GM19043 (cell line): ENCODE results near the gene AGAP1.
A peak's percentile ranks its signal among the peaks of the same experiment; 100 is the strongest.
"Not testable (repeated sequence)": the region's sequence is repeated elsewhere in the genome, so short reads cannot be mapped to it uniquely, and the experiment has no call there.

ENCODE experiments used
- ATAC-seq: cut with Tn5 transposase; IDR thresholded peaks from one replicate; pipeline ENCODE4 v1.9.1; 2021; ENCODE audit warnings: low read depth; ENCODE audit not compliant: unreplicated experiment

Gene AGAP1

DNA sequence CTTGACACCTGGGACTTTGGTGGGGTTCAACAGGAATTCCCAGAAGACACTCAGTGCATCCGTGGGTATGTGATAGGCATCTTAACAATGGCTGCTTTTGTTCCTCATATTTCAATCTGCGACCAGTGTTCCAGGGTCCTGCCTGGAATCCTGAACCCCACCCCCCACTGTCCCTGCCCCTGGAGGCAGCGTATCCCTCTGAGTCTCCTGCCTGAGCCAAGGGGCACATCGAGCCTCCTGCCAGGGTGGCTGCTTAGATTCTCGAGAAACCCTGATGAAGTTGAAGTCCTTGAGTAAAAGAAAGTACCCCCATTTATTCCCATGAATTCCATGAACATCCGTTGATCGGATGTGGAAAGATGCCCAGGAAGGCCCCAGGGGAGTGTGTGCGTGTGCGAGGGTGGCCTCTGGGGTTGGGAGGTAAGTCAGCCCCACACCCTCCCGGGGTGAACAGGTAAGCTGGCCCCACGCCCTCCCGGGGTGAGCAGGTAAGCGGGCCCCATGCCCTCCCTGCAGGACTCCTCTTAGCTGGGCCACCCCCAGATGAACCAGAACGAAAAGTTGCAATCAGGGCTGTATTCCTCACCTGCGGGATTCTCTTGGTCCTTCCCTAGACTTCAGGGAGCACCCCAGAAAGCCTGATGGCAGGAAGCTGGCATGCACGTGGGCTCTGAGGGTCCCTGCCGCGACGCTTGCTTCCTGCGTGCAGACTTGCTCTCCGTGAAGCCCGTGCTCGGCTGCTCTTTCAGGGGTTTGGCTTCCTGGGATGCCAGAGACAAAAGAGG, 253.3 kb downstream of the AGAP1 start:
- no peak for ATAC-seq

- ATAC-seq = no peak
Observed at GRCh38 chr2:235747786-235748091, 253.9 kb downstream of the AGAP1 start.

DNA sequence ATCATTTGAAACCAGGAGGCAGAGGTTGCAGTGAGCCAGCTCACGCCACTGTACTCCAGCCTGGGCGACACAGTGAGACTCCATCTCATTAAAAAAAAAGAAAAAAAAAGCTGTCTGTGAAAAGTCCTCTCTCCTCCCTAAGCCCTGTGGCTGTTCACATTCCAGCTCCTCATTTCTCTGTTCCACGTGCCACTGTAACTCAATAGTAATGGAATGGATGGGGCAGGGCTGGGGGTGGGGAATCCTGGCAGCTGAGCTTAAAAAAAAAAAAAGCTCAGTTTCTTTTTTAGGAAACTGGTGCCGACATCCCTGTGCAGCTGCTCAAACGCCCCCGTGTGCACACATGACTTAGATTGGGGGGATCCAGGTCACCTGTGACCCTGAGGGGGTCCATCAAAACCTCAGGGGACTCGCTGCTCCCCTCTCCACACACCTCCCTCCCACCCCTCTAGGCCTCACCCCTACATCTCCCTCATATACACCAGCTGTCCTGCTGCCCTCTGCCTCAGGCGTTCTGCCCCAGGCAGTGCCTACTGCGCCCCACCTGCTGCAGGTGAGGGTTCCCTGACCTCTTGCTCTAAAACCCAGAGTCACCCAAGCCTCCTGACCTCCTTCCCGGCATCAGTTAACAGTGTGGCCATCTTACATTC, 255.4 kb downstream of the AGAP1 start:
- no peak for ATAC-seq

DNA sequence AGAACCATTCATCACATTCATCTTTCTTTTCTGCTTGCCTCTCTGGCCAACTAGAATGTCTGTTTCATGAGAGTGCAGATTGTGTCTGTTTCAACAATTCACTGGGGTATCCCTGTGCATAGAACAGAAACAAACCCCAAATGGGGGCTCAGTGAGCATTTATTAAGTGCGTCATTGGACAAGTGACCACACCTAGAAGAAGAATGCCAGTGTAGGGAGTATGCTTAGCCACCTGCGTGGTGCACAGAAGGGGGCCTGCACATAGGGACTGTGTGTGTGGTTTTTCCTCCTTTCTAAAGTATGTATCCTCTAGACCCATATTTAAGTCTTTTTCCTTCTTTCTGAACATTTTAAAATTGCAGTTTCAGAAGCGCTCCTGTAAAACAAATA, 255.9 kb downstream of the AGAP1 start:
- ATAC-seq = no peak

DNA sequence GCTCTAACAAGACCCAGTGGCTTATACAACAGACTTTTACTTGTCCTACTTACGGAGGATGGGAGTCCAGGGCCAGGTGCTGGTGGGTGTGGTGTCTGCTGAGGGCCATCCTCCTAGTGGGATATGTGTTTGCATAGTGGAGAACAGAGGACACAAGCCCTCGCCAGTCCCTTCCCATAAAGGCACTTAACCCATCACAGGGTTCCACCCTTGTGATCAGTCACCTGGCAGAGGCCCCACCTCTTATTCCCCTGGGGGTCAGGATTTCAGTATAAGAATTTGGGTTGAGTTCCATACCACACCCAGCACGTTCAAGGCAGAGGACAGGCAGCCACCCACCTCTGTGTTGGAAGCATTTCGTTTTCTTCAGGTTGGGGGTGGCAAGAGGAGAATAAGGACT, 259.0 kb downstream of the AGAP1 start:
- ATAC-seq = no peak

GRCh38 chr2:235754357-235755207, 260.7 kb downstream of the AGAP1 start:
- no peak for ATAC-seq

DNA sequence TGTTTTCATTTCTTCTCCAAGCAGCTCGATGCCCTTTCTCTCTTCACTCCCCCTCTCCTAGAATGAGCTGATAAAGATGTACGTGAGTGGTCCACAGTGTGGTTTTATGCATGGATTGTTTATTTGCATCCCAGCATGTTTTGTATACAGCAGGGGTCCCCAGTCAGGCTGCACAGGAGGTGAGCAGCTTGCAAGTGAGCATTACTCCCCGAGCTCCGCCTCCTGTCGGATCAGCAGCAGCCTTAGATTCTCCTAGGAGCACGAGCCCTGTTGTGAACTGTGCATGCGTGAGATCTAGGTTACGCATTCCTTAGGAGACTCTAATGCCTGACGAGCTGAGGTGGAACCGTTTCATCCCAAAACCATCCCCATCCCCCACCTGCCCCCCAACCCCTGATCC, 262.6 kb downstream of the AGAP1 start:
- ATAC-seq = no peak

DNA sequence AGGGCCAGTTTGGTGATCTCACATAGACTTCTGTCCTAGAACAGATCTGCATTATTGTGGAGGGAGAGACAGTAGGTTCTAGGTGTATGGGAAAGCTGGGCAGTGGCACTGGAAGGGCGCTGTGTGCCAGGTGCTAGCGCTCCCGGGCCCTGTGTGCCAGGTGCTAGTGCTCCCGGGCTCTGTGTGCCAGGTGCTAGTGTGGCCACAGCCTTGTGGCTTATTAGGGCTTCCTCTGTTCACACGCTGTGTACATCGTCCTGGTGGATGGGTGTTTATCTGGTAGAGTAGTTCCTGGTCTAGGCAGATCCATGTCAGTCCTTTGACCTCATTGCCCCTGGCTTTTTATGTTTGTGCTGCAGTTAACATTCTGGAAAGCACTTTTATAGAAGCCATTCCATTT, 263.4 kb downstream of the AGAP1 start:
- no peak for ATAC-seq

DNA sequence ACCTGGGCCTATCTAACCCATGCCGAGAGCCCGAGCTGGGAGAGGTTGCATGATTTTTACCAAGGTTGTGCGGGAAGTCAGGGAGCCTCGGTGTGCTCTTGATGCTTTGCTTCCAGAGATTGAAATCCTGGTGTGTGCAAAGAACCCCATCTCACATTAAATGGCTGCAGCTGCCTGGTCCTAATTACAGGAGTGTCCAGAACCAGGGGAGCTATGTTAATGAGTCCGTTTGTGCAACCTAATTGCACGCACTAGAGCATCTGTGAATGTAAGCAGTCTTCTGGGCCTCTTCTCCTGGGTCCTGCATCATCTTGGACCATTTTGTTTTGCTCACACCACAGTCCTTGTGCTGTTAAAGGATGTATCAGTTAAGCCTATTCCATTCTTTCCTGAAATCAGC, 263.8 kb downstream of the AGAP1 start:
- no peak for ATAC-seq

GRCh38 chr2:235762832-235763598, 269.2 kb downstream of the AGAP1 start:
- no peak for ATAC-seq

DNA sequence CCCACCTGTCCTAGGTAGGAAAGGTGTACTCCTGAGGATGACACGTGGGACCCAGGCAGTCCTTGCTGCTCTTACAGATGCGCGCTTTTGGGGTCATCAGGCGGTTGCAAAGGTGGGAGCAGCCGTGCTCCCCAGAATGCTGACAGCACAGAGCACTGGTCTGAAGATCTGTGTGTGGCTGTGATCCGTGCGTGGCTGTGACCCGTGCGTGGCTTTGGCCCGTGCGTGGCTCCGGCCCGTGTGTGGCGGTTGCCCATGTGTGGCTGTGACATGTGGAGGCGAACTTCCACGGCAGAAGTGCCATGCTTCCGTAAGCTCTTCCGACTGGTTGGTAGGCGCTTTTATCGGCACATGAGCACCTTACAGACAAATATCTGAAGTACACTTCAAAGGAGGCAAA, 270.0 kb downstream of the AGAP1 start:
- ATAC-seq = no peak

DNA sequence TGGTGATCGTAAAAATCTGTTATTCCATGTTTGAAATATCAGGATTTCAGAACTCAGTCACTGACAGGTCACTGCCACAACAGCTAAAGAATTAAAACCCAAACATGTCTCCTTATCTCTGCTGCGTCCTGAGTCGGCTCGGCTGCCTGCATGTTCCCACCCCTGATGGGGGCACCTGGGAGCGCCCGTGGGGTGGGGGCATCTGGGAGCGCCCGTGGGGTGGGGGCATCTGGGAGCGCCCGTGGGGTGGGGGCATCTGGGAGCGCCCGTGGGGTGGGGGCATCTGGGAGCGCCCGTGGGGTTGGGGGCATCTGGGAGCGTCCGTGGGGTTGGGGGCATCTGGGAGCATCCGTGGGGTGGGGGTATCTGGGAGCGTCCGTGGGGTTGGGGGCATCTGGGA, 270.6 kb downstream of the AGAP1 start:
- ATAC-seq = not testable (repeated sequence)

GRCh38 chr2:235765181-235765820, 271.5 kb downstream of the AGAP1 start:
- ATAC-seq = no peak

DNA sequence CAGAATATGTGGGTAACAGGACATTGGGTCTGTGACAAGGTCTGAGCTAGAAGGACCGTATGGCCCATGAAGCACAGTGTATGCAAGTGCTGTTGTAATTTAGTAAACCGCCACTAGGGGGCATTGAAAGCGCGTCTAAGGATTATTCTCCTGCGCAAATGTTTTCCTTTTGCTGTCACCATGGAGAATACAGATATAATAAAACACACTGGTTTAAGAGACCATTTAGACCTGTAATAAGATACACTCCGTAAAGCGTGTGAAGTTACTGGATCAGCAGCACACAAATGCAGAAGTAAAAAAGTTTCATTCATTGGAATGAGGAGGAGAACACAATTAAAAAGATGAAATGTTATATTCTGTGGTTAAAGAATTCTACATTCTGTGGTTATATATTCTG, 272.4 kb downstream of the AGAP1 start:
- ATAC-seq = peak; percentile 81

- ATAC-seq = no peak
Observed at GRCh38 chr2:235768606-235769005, 274.8 kb downstream of the AGAP1 start.

GRCh38 chr2:235769046-235769445, 275.2 kb downstream of the AGAP1 start:
- ATAC-seq = no peak

DNA sequence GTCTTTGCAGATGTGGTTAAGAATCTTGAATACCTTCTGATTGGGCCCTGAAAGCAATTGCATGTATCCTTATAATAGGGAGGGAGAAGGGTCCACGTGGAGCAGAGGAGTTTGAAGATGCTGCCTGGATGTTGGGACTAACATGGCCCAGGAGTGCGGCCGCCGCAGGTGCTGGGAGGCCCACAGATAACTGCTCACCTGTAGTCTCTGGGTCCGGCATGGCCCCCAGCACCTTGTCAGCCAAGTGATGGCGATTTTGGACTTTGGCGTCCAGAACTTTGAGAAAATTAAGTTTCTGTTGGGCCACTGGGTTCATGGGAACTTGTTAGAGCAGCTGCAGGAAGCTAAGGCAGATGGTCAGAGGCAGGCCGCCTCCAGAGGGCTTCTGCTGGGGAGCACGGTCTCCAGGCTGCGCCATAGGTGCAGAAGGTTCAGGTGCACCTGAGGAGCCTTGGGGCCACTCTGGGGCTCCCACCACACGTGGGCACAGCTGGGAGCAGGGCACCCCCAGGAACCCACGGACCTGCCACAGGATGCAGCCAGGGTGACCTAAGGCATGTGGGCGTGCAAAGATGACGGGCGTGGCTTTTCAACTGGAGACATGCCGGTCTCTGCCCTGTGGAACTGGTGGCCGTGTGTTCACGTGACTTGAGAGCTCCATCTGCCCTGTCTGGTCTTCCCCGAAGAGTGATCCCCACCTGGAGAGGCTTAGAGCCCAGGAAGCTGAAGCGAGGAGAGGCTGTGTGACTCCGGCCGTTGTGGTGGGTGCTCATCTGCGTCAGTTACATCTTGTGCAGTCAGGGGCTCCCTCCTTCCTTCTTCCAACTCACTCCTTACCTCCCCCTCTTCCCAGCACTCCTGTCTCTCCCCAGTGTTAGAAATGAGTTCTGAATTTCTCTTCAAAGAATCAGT, 277.3 kb downstream of the AGAP1 start:
- no peak for ATAC-seq

DNA sequence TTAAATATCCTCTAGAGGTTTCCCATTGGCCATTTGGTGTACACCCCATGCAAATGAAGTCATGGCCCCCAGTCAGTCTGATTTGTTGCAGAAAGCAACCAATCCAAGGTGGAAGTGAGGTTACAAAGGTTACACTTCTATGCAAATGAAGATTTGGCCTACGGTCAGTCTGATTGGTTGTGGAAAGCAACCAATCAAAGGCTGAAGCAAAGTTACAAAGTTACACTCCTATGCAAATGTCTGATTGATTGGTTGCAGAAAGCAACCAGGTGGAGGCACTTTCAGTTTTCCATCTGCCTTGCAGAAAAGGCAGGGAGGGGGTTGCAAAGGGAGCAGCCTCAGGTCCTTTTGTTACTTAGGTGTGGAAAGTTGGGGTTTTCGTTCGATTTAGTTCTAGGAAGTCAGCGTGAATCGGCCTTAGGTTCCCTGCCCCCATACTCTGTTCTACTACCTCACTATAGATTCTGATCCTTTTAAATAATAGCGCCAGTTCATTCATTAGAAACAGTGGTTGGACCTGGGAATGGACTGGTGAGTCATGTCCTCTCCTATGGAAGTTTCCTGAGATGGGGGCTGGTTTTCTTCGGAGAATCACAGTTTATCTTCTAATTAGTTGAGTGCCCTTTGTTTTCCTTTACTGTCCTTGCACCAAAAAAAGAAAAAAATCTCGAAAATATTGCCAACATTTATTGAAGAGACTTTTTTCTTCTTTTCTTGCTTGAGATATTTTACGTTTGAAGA, 279.5 kb downstream of the AGAP1 start:
- ATAC-seq = no peak
